Measurements from ENCODE around the gene SCUBE3.
A peak's percentile ranks its signal among the peaks of the same experiment; 100 is the strongest.

The SCUBE3 gene

DNA sequence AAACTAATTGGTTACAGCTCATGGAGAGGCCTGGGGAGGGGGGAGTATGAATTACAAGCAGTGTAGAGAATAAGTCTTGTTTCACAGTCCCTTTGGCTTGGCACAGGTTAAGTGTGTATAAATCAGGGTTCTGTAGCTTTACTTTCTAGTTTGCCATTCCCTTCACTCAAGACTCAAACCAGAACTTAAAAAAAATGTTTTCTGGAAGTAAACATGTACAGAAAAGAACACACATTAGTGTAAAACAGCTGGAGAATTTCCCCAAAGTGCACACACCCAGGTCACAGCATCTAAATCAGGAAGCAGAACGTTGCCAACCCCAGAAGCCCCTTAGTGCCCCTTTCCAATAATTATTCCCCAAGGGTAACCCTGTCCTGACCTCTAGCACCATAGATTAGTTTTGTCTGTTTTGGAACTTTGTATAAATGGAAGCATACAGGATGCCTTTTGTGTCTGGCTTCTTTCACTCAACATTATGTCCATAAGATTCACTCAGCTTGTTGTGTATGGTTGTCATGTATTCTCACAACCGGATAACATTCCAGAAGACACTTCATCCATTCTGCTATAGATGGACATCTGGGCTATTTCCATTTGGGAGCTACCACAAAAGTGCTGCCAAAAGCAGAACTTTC, 33.7 kb upstream of the SCUBE3 start:
- no peak for DNase-seq (ENCODE audit: extremely low read depth, low read depth)
- TF ChIP-seq, protein P1, sequence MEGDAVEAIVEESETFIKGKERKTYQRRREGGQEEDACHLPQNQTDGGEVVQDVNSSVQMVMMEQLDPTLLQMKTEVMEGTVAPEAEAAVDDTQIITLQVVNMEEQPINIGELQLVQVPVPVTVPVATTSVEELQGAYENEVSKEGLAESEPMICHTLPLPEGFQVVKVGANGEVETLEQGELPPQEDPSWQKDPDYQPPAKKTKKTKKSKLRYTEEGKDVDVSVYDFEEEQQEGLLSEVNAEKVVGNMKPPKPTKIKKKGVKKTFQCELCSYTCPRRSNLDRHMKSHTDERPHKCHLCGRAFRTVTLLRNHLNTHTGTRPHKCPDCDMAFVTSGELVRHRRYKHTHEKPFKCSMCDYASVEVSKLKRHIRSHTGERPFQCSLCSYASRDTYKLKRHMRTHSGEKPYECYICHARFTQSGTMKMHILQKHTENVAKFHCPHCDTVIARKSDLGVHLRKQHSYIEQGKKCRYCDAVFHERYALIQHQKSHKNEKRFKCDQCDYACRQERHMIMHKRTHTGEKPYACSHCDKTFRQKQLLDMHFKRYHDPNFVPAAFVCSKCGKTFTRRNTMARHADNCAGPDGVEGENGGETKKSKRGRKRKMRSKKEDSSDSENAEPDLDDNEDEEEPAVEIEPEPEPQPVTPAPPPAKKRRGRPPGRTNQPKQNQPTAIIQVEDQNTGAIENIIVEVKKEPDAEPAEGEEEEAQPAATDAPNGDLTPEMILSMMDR (IDR thresholded peaks at IDR 0.05; ENCODE audit: low read depth, low read length): no peak

DNA sequence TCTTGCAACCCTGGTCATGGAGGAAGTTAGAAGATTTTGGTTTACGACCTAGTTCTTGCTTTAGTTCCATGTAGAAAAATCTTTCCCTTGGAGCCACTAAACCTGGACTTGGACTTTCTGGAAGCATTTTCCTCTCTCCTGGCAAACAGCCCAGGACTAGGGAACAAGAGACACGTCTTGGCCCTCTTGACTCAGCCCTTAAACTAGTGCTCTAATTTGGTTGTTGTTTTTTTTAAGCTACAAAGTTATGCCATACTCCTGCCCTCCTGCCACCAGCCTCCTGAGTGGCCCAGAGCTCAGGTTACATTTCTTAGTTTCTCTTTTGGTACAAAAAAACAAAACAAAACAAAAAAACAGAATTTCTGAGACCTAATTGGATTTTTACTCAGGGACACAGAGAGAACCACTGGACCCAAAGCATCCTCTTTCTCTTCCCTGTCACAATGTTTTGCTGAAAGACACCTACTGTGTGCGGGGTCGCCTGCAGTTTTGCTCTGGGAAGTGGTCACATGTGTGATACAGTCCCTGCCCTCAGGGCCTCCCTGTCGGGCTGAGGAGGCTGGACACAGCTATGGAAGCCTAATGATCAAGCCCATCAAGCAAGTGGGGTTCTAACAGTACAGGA, 32.3 kb upstream of the SCUBE3 start:
- TF ChIP-seq, protein P1 (IDR thresholded peaks at IDR 0.05; ENCODE audit: low read depth, low read length): no peak
- DNase-seq (ENCODE audit: extremely low read depth, low read depth): peak; percentile 37

DNA sequence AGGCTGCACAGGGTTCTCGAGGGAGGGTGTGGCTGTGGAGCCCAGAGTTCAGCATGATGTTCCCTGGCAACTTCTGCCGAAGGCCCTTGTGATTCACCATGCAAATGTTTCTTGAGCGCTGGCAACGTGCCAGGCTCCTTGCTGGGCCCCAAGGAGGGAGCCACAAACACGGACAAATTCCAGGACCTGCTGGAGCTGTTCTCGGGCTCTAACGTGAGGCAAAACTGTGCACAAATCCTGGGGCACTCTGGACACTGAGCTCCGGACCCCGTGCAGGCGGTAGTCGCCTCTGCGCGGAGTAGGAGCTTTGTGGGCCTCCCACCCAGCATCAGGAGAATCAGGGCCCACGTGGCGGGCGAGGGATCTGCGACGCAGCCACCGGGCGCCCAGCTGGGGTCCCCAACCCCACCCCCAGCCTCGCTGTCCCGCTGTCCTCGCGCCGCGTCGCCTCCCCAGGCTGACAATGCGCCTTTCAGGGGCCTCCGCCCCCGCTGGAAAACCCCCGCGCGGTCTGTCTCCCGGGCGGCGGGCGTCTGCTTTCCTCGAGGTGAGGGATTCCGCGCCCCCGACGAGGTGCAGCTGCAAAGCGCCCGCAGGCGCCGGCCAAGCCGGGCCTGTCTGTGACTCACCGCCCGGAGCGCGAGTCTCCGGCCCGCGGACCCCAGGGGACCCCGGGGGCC, 31.7 kb upstream of the SCUBE3 start:
- TF ChIP-seq, protein P1 (IDR thresholded peaks at IDR 0.05; ENCODE audit: low read depth, low read length): no peak
- DNase-seq (ENCODE audit: extremely low read depth, low read depth): no peak

DNA sequence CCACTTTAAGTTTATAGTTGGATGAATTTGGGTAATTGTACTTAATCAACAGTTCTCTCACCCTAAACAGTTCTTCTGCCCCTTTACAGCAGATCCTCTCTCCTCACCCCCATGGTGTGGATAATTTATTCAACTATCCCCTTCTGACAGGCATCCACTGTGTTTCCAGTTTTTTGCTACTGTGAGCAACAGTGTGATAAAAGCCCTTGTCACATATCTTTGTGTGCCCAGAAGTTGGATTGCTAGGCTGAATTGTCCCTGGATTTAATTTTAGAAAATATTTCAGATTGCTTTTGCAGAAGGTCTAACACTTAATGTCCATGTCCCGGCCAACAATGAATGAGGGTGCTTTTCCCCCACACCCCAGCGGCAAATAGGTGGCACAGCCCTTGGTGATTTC, 30.5 kb upstream of the SCUBE3 start:
- DNase-seq (ENCODE audit: extremely low read depth, low read depth): no peak
- TF ChIP-seq, protein P1 (IDR thresholded peaks at IDR 0.05; ENCODE audit: low read depth, low read length): no peak

DNA sequence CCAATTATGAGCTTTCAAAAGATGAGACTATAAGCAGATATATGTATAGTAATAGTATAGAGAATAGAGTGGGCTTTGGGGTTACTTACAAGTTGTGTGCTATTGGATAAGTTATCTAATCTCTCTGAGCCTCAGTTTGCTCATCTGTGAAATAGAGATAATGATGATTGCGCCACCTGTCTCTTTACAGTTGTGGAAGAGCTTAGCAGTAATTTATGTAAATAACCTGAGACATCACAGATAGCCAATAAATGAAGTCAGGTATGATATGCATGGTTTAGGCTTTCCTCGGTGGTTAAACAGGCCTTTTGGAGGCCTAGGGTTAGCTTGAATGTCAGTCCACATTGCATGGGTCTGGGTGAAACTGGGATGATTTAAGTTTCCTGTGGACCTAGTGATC, 29.8 kb upstream of the SCUBE3 start:
- TF ChIP-seq, protein P1 (IDR thresholded peaks at IDR 0.05; ENCODE audit: low read depth, low read length): no peak
- DNase-seq (ENCODE audit: extremely low read depth, low read depth): no peak

DNA sequence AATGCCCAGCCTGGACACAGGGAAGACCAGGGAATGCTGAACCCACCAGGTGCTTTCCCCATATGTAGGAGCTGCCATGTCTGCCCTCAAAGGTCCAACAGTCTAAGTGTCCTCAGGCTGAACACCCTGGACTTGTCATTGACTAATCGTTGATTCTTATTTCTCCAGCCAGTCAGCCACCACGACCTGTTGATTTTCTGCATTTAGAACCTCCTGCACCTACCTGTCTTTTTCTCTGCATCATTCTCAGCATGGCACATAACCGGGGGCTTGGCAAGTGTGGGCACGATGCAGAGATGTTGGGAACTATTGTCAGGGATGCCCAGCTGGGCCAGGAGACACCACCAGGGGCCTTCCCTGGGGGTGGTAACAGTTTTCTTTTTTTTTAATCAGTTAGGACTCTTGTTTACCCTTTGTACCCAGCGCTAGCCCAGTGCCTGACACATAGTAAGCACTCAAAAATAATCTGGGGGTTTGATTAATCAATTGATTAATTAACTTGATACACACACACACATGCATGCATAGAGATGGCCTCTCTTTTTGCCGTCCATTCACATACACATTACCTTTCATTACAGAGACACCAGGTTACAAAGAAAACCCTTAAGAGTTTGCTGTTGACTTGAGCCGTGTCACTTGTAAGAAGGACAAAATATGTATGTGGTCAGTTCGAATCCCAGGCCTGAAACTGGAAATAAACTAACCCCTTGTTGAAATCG, 29.0 kb upstream of the SCUBE3 start:
- TF ChIP-seq, protein P1 (IDR thresholded peaks at IDR 0.05; ENCODE audit: low read depth, low read length): no peak

DNA sequence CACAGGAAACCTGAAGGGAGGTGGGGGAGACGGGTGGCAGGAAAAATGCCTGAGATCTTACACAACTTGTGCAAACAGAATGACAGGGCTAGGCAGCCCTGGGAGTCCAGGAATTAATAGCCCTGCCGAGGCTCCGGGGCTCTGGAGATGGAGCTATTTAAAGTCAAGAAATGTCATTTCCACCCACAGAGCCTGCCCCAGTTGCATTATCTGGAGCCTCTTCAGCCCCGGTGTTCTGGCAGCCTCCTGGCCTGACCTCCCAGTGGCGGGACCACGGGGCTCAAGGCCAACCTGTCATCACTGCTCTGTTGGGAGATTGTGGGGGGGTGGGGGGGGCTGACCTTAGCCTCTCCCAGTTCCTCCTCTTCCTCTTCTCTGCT, 28.5 kb upstream of the SCUBE3 start:
- TF ChIP-seq, protein P1 (IDR thresholded peaks at IDR 0.05; ENCODE audit: low read depth, low read length): no peak

More for the DNA sequence above, 29.0 kb upstream of the SCUBE3 start:
- no peak for DNase-seq (ENCODE audit: extremely low read depth, low read depth)

More for the DNA sequence above, 28.5 kb upstream of the SCUBE3 start:
- DNase-seq (ENCODE audit: extremely low read depth, low read depth): no peak
